ENCODE results near the gene NFATC2IP.
"Not testable (repeated sequence)": the region's sequence is repeated elsewhere in the genome, so short reads cannot be mapped to it uniquely, and the experiment has no call there.

NFATC2IP gene

DNA sequence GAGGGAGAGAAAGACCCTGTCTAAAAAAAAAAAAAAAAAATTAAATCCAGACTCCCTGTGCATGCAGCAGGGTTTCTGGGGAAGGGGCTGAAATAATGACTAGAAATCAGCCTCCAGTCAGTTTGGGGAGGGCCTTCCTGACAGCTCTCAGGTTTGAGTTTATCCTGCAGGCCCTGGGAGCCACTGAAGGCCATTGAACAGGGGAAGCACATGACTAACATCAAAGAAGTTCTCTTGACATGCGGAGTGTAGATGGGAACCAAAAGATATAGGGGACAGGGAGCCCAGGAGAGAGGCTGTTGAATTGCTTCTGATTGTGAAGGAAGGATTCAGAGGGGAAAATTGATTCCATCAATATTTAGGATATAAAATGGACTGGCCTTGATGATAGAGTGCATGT, 22.9 kb upstream of the NFATC2IP start:
- DNase-seq: no peak

DNA sequence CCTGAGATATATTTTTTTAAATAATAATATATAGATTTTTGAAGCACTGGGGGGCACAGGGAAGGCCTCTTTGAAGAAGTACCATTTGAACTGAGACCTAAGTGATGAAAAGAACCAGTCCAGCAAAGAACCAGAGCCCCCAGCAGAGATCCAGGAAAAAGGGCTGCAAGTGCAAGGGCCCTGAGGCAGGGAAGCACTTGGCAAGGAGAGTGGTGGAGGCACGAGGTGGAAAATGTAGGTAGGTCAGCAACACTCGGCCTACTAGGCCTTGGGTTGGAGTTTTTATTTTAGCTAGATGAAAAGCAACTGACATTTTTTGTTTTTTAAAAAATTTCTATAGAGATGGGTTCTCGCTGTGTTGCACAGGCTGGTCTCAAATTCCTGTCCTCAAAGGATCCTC, 20.5 kb upstream of the NFATC2IP start:
- DNase-seq: no peak

DNA sequence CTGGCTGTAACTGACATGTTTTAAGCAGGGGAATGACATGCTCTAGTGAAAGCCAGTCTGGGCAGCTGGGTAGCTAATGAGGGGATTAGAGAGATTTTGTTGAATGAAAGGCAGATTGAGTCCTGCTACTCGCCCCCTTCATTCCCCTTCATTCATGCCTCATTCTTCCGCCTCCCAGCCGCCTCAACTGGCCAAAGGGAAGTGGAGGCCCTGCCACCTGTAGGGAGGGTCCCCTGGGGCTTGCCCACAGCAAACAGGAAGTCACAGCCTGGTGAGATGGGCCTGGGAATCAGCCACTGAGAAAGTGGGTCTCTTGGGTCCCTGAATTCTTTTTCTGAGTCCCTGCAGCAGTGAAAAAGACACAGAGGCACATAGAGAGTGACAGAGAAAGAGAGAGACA, 20.1 kb upstream of the NFATC2IP start:
- DNase-seq: no peak

DNA sequence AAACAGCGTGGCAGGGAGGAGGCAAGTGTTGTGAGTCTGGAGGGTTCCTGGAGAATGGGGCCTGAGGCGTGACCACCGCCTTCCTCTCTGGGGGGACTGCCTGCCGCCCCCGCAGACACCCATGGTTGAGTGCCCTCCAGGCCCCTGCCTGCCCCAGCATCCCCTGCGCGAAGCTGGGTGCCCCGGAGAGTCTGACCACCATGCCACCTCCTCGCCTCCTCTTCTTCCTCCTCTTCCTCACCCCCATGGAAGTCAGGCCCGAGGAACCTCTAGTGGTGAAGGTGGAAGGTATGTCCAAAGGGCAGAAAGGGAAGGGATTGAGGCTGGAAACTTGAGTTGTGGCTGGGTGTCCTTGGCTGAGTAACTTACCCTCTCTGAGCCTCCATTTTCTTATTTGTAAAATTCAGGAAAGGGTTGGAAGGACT, 18.9 kb upstream of the NFATC2IP start, which contains the start of gene CD19:
TSS of gene CD19 (plus strand) at position 171 of the 425 bp plus-strand sequence. CDS start at position 201, 30 bp downstream.
- no peak for DNase-seq

DNA sequence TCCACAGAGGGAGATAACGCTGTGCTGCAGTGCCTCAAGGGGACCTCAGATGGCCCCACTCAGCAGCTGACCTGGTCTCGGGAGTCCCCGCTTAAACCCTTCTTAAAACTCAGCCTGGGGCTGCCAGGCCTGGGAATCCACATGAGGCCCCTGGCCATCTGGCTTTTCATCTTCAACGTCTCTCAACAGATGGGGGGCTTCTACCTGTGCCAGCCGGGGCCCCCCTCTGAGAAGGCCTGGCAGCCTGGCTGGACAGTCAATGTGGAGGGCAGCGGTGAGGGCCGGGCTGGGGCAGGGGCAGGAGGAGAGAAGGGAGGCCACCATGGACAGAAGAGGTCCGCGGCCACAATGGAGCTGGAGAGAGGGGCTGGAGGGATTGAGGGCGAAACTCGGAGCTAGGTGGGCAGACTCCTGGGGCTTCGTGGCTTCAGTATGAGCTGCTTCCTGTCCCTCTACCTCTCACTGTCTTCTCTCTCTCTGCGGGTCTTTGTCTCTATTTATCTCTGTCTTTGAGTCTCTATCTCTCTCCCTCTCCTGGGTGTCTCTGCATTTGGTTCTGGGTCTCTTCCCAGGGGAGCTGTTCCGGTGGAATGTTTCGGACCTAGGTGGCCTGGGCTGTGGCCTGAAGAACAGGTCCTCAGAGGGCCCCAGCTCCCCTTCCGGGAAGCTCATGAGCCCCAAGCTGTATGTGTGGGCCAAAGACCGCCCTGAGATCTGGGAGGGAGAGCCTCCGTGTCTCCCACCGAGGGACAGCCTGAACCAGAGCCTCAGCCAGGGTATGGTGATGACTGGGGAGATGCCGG, 18.2 kb upstream of the NFATC2IP start:
- no peak for DNase-seq

DNA sequence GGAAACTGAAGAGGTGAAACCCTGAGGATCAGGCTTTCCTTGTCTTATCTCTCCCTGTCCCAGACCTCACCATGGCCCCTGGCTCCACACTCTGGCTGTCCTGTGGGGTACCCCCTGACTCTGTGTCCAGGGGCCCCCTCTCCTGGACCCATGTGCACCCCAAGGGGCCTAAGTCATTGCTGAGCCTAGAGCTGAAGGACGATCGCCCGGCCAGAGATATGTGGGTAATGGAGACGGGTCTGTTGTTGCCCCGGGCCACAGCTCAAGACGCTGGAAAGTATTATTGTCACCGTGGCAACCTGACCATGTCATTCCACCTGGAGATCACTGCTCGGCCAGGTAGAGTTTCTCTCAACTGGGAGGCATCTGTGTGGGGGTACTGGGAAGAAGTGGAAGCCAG, 17.6 kb upstream of the NFATC2IP start:
- DNase-seq: no peak

DNA sequence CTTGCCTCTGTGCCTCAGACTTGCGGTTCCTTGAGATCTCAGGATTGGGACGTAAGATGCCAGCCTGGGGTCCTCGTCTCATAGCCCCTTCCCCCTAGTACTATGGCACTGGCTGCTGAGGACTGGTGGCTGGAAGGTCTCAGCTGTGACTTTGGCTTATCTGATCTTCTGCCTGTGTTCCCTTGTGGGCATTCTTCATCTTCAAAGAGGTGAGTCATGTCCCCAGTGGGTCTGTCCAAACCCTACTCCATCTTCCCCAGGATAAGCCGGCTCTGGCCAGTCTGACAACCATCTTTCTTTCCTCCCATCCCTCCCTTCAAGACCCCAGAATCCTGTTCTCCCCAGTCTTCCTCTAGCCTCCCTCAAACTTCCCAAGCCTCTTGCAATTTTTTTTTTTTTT, 15.4 kb upstream of the NFATC2IP start:
- no peak for DNase-seq

DNA sequence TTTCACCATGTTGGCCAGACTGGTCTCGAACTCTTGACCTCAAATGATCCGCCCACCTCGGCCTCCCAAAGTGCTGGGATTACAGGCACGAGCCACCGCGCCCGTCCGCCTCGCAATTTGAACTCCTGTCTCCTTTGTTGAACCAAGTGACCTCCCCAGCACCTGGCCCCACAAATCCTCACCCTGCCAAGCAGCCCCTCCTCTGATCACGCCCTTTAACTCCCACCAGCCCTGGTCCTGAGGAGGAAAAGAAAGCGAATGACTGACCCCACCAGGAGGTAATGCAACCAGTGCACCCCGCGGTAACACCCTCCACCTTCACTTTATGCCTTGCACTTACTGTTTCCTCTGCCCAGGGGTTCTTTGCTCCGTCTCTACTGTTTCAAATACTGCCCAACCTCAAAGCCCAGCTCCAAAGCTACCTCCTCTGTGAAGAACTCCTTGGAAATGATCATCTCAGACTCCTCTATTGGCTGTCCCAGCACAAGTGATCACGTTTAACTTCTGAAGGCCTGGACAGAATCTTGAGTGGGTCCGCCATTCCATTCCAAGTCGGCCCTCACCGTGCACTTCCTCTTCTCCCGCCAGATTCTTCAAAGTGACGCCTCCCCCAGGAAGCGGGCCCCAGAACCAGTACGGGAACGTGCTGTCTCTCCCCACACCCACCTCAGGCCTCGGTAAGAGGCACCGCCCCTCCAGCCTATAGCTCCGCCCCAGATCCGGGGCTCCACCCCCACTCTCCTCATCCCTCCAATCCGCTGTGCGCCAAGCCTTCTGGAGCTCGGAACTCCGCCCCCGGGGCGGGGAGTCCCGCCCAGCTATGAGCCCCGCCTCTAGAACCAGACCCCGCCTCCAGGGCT, 14.6 kb upstream of the NFATC2IP start:
- DNase-seq: peak; percentile 69

DNA sequence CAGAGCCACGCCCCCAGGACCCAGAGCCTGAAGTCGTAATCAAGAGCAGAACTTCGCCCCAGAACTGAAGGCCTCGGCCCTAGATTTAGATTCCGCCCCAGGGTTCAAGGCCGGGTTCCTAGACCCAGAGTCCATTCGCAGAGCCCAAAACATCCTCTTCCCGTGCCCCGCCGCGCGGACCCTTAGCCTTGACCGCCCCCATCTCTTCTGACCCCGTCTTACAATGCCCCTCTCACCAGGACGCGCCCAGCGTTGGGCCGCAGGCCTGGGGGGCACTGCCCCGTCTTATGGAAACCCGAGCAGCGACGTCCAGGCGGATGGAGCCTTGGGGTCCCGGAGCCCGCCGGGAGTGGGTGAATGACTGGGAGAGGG, 14.0 kb upstream of the NFATC2IP start:
- no peak for DNase-seq

DNA sequence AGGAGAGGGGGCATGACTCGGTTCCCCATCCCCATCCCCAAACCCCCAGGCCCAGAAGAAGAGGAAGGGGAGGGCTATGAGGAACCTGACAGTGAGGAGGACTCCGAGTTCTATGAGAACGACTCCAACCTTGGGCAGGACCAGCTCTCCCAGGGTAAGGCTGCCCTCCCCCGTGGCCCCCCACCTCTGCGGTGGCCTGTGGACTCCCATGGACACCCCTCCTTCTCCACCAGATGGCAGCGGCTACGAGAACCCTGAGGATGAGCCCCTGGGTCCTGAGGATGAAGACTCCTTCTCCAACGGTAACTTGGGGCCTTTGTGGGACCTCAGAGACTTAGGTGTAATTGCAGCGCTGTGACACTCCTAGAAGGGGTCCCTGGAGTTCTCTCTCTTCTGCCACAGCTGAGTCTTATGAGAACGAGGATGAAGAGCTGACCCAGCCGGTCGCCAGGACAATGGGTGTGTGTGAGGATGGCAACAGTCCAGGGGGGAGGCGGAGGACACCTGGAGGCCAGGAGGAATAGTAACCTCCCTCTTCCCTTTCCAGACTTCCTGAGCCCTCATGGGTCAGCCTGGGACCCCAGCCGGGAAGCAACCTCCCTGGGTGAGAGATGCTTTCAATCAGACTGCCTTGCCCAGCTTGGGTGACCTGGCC, 13.4 kb upstream of the NFATC2IP start:
- DNase-seq: no peak

DNA sequence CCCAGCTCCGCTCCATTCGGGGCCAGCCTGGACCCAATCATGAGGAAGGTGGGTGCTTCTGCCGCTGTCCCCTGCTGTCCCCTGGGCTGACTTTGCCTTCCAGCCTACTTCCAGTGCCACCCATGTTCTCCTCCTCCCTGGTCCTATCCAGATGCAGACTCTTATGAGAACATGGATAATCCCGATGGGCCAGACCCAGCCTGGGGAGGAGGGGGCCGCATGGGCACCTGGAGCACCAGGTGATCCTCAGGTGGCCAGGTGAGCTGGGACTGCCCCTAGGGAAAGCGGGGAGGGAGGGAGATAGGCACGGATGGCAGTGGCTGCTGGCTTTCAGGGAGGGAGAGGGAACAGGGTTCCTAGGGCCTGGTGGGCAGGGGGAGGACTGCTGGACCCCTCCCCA, 12.0 kb upstream of the NFATC2IP start:
- no peak for DNase-seq

DNA sequence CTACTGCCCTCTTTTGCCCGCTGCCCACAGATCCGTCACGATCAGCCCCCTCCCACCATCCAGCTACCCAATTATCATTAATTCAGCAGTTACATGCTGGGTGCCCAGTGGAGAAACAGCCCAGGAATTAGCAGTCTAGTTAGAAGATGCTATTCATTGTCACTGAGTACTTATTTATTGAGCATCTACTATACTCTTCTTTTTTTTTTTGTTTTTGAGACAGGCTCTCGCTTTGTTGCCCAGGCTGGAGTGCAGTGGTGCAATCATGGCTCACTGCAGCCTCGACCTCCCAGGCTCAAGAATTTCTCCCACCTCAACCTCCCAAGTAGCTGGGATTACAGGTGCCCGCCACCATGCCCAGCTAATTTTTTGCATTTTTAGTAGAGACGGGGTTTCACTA, 10.9 kb upstream of the NFATC2IP start:
- DNase-seq: not testable (repeated sequence)

DNA sequence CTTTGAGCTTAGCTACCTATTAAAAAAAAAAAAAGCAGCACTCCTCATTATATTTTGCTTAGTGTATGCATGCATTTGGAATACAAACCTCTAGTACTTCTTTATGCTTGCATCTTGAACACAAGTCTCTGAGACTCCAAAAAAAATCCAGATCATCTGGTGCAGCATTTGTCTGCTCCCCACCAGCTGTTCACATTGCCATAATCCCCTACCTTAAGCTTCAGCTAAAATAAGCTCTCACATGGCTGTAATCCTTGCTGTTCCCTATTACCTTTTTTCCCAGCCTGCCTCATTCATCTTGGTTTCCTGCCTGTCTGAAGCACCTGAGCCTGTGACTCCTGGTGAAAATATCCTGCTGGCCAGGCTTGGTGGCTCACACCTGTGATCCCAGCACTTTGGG, 7.5 kb upstream of the NFATC2IP start:
- no peak for DNase-seq

DNA sequence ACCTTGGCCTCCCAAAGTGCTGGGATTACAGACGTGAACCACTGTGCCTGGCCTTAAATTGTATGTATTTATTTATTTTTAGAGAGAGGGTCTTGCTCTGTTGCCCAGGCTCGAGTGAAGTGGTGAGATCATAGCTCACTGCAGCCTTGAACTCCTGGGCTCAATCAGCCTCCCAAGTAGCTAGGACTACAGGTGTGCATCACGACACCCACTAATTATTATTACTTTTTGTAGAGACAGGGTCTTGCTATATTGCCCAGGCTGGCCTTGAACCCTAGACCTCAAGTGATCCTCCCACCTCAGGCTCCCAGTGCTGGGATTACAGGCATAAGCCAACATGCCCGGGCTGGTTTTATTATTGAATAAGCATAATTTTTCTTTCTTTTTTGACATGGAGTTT, 4.1 kb upstream of the NFATC2IP start:
- DNase-seq: no peak

DNA sequence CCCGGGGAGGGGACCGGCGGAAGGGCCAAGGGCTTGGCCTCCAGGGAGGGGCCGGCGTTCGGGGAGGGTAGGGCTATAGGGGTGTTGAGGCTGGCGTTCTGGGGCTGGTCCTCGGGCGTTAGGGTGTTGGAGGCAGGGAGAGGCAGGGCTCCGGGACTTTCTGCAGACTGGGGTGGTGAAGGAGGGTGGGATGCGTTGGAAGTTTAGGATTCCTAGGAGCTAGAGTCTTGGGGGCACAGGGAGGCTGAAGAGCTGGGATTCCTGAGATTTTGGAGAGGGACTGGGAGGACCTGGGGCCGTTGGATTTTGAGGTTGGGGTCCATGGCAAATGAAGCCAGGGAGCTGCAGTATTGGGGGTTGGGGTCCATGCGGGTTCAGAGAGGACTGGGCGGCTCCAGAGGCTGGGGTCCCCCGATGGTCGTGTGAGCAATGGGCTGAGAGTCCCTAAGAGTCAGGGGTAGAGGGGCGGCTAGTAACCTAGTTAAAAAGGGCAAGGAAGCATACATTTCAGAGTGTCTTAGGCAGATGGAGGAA, 740 bp downstream of the NFATC2IP start:
- DNase-seq: no peak

DNA sequence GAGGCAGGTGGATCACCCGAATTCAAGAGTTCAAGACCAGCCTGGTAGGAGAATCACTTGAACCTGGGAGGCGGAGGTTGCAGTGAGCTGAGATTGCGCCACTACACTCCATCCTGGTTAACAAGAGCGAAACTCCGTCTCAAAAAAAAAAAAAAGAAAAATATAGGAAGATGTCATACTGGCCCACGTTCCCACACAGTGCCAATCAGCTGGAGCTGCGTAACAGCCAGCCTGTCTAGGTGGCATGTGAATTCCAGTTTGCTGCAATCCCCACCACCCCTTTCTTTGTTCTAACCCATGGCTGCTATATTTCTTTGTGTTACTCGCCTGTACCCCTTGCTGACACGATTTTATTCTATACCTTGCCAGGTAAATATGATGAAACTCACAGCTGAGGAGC, 7.5 kb downstream of the NFATC2IP start:
- DNase-seq: no peak

DNA sequence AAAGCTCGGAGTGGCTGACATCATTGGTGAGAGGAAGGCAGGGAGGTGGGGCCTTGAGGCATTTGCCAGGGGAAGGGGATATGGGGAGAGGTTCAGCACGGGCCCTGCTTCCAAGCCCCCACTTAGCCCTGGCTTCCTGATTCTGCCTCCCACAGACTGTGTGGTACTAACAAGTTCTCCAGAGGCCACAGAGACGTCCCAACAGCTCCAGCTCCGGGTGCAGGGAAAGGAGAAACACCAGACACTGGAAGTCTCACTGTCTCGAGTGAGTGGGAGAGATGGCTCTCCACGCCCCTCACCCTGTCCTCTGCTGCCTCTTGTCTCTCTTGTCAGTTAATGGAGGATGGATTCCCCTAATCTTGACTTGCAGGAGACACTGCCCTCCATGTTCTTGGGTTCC, 8.1 kb downstream of the NFATC2IP start:
- DNase-seq: no peak

DNA sequence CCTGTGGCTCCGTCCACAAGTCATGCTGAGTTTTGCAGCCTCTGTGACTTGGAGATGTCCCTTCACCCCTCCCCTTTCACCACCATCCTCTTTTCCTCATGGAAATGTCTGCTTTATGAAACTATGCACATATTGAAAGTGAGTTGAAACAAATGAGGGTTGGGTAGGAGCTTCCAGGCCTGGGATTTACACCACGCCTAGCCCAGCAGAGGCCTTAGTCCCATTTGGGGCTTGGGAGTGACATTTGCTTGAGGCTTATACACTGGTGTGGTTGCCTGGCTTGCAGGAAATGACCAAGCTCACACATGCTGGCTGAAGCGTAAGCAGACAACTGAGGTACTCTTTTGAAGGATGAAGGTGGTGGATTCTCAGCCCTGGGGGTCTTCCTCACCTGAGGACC, 13.3 kb downstream of the NFATC2IP start:
- DNase-seq: no peak

DNA sequence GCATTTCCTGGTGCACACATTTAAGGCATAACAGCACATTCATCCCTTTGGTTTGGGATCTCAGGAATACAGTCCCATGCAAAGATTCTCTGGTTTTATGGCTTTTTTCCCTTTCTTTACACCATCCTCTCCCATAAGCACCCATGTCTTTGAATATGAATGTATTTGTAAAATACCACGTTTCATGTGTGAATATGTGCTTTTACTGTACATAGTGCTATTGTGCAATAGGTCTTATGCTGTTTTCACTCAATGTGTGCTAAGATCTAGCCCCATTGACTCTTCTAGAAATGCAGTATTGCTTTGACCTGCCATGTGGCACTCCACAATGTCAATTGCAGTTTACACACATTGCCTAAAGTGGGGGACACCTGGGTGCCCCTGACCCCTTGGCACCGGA, 13.8 kb downstream of the NFATC2IP start:
- no peak for DNase-seq

DNA sequence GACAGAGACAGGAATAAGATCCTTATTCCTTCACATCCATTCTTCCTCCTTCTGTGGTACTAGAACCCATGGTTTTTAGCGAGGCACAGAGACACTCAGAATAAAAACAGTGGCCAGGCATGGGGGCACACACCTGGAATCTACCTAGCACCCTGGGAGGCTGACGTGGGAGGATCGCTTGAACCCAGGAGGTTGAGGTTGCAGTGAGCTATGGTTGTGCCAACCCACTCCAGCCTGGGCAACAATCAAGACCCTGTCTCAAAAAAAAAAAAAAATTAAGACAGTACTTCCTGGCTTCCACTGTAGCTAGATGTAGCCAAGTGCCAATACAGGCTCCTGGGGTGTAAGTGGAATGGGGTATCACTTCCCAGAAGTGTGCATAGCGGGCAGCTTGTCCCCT, 16.4 kb downstream of the NFATC2IP start:
- DNase-seq: no peak

DNA sequence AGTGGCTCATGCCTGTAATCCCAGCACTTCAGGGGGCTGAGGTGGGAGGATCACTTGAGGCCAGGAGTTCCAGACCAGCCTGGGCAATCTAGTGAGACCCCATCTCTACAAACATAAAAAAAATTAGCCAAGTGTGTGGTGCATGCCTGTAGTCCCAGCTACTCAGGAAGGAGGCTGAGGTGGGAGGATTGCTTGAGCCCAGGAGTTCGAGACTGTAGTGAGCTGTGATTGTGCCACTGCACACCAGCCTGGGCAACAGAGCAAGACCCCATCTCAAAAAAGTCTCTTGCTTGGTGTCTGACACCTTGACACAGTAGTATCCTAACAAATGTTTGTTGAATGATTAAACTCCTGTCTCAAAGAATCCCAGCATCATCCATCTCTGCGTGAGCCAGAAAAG, 19.0 kb downstream of the NFATC2IP start:
- DNase-seq: not testable (repeated sequence)

DNA sequence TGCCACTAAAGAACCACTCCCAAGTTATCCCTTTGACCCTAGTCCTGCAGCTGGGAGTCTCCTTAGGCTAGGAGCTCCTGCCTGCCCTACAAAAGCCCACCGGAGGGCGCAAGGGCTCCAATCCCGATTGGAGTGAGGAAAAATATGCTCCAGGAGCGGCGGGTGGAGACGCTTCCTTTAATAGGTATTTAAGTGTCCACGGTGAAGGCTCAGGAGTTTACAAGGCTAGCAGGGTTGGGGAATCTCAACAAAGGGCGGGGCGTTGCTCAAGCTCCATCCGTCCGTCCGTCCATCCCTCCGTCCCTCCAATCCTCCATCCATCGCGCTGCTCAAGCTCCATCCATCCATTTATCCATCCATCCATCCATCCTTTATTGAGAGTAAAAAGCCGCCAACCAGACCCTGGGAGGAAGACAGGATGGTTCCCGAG, 23.3 kb downstream of the NFATC2IP start:
- peak; percentile 9 for DNase-seq

DNA sequence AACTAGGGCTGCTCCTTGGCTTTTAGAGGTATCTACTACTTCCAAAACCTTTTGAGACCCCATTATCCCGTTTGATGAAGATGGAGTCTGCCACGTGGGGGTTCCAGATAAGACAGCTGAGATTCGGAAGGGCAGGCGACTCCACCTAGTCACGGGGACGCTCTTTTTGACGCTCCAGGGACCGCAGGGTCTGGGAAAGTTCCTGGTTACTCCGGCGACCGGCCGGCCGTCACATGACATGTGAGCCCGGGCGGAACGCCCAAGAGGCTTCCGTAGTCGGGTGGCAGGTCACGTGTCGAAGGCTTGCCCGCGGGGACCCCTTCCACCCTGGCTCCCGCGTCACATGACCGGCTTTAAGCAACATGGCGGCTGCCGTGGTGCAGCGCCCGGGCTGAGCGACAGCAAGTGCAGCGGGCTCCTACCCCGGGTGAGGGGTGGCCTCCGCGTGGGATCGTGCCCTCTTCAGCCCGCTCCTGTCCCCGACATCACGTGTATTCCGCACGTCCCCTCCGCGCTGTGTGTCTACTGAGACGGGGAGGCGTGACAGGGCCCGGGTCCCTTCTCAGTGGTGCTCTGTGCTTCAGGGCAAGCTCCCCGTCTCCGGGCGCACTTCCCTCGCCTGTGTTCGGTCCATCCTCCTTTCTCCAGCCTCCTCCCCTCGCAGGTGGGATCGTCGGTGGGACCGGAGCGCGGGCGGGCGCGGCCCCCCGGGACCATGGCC, 23.9 kb downstream of the NFATC2IP start, which contains the start of gene SPNS1:
TSS of gene SPNS1 (plus strand) at position 342 of the 721 bp plus-strand sequence. CDS start at position 716, 374 bp downstream.
- peak; percentile 90 for DNase-seq
